ENCODE data around the gene MCU.

GRCh38 chr10:72808001-72808400 lies 116.1 kb downstream of the MCU start:
- TF ChIP-seq, protein P1, sequence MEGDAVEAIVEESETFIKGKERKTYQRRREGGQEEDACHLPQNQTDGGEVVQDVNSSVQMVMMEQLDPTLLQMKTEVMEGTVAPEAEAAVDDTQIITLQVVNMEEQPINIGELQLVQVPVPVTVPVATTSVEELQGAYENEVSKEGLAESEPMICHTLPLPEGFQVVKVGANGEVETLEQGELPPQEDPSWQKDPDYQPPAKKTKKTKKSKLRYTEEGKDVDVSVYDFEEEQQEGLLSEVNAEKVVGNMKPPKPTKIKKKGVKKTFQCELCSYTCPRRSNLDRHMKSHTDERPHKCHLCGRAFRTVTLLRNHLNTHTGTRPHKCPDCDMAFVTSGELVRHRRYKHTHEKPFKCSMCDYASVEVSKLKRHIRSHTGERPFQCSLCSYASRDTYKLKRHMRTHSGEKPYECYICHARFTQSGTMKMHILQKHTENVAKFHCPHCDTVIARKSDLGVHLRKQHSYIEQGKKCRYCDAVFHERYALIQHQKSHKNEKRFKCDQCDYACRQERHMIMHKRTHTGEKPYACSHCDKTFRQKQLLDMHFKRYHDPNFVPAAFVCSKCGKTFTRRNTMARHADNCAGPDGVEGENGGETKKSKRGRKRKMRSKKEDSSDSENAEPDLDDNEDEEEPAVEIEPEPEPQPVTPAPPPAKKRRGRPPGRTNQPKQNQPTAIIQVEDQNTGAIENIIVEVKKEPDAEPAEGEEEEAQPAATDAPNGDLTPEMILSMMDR (conservative IDR thresholded peaks at IDR 0.05; ENCODE audit: low read length), result no peak
- TF ChIP-seq EZH2phosphoT487 (IDR thresholded peaks at IDR 0.05; ENCODE audit: borderline replicate concordance, low read depth, low read length), result no peak
